Occipital lobe (tissue), 2 donors: ENCODE results near the gene PCSK1. TPM values are rescaled to one million over a fixed set of nuclear protein-coding genes. Genes with fewer than 3 reads are reported as not detected.
A peak's percentile ranks its signal among the peaks of the same experiment; 100 is the strongest.
"Not testable (repeated sequence)": the region's sequence is repeated elsewhere in the genome, so short reads cannot be mapped to it uniquely, and the experiment has no call there.

Experiments
- DNase-seq: peaks from one replicate; lab custom pipeline; 2025; lab: John Stamatoyannopoulos, UW
- total RNA-seq: library from RNA; depleted of rRNA; stranded (reverse); fragments of >200 nt; gene quantifications from one replicate; pipeline ENCODE4 v1.2.3, GENCODE V29; 2014

PCSK1 gene
- total RNA-seq, 1 donor from 2014 or later, result 1.6 TPM

DNA sequence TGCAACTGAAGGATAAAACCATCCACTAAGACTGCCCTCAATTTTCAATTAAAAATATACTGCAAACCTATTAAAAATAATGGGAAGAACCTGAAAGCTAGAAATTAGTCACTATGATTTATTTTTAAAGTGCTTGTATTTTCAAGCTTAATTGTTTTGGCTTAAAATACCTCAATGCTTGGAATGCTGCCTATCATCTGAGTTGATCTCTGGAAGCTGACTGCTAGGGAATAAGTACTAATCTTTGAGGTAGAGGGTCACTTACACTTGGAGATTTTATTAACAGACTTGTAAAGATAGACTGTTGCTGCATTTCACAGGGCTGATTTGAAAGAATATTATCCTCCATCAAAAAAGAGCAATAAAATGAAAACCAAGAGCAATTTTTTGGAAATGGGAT, 6.2 kb downstream of the PCSK1 start:
- no peak for DNase-seq

DNA sequence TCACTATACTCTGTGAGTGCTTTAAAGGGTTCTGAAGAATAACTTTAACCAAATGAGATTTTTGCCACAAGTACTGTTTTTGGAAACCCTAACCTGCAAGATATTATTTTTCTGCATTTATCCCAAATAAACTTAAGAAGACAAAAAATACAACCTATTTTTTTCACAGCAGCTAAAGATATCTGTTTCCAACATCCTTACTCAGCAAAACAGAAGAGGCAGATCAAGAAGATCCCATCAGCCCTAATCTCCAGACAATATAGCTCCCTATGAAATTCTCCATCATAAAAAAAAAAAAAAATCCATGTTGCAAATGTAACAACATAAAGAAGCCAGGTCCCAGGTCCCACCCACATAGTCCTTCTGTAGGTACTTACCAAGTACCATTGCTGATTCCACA, 7.6 kb downstream of the PCSK1 start:
- DNase-seq, result no peak

- no peak for DNase-seq
Measured at GRCh38 chr5:96415897-96416296, 17.2 kb downstream of the PCSK1 start.

GRCh38 chr5:96412868-96413449, 20.1 kb downstream of the PCSK1 start:
- no peak for DNase-seq

DNA sequence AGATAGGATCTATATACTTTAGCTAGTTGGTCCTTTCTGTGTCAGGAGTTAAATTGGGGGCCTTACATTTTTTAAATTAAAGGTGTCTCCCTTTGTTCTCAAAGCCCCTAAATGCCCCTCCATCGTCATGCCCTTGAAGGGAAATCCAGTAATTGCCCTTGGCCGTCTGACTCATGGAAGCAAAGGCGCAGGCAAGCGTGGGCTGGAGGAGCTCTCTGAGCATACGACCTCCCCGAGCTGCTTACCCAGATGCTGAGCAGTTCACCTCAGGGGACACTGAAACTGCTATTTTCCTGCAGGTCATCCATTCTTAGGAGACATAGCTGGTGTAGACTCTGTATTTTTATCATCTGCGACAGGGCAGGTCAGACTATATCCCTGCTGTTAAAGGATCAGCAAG, 23.0 kb downstream of the PCSK1 start:
- DNase-seq, result no peak

- DNase-seq, result peak; percentile 46
Measured at GRCh38 chr5:96408841-96409538, 24.1 kb downstream of the PCSK1 start.

DNA sequence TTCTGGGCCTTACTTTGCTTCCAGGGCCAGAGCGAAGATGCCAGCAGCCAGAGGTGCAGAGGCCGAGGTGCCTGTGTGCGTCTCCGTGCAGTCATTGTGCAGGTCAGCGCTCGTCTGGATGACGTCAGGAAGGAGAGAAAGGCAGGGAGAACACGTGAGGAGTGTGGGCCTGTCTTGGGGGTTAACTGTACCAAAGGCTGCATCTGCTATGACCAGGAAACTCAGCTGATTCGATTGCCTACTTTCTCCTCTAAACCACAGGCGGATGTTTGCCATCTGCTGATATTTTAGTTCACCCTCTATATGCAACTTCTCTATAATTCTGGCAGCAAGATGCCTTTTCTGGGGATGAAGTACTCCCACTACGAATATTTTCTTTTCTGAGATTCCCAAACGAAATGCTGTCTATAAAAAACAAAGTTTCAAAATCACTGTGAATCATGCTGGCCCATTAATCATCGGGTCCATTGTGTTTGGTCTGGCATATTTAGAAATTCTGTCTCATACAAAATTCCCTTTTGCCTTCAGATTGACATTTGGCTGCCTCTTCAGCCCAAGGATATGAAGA, 24.8 kb downstream of the PCSK1 start:
- DNase-seq, result no peak

DNA sequence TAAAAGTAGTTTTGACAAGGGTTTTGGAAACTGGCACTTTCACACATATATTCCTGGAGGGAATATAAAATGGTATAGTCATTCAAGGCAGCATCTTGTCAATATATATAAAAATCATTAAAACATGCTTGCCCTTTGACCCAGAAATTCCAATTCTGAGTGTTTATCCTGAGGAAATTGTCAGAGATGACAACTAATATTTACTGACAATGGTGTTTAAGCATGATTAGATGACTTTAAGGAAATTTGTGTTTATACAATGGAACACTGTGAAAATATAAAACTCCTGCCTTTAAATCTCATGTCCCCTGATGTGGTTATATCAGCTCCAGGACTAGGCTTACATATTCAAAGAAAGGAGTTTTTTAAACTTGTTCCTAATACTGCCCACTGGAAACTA, 25.6 kb downstream of the PCSK1 start:
- no peak for DNase-seq

- DNase-seq, result no peak
Measured at GRCh38 chr5:96404191-96404867, 28.7 kb downstream of the PCSK1 start.

DNA sequence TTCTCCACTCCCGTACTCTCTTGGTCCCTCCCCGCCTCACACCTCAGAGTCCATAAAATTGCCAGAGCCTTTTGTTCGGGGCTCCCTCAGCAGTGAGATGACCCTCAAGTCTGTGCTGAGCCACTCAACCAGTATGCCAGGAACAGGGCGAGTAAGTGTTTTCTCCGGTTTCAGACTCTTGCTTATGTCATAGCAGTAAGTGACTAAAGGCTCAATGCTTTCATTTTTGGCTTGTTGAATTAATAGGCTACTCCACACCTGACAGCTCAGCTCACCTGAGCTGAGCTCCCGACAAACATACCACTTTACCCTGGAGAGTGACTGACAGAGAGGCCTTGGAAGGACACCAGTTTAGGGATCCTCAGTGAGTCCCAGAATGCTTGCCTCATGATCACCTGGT, 30.5 kb downstream of the PCSK1 start:
- no peak for DNase-seq

DNA sequence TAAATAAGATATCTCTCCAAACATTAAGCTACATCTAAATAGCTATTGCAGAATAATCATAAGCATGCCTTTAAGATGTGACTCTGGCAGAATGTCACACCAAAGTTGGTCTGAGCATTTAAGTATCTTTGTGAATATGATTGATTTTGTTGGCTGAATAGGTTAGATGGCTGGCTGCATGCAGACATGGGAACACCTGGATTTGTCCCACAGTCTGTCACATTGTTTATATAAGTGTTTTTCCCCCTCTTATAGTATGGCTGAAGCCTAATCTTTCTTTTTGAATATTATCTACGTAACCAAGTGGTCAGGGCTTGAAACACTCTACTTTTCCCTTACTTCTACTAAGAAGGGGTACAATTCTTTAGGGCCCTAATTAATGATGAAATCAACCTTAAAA, 36.2 kb downstream of the PCSK1 start:
- DNase-seq, result no peak

DNA sequence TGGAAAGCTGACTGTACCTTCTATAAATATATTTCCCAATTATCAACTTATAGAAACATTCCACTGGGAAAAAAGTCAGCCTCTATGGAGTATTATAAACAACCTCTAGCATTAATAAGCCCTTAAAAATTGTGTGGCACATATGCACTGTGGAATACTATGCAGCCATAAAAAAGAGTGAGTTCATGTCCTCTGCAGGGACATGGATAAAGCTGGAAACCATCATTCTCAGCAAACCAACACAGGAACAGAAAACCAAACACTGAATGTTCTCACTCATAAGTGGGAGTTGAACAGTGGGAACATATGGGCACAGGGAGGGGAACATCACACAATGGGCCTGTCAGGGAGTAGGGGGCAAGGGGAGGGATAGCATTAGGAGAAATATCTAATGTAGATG, 37.8 kb downstream of the PCSK1 start:
- DNase-seq, result not testable (repeated sequence)

DNA sequence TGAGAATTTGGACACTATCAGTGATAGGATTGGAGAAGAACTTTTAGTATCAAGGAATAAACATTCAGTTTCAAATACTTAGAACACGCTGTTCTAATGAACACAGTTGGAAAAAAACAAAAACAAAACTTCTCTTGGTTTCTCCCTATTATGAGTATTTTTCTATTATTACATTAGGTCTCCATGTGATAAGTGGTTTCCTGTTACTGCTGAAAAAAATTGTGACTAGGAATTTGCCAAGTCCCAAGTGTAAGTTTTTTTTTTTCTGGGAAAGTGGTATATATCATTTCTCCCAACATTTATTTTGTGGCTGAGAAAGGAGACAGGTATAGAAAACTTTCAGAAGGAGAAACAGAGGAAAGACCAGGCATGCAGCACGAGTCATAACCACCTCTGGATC, 41.1 kb downstream of the PCSK1 start:
- no peak for DNase-seq

DNA sequence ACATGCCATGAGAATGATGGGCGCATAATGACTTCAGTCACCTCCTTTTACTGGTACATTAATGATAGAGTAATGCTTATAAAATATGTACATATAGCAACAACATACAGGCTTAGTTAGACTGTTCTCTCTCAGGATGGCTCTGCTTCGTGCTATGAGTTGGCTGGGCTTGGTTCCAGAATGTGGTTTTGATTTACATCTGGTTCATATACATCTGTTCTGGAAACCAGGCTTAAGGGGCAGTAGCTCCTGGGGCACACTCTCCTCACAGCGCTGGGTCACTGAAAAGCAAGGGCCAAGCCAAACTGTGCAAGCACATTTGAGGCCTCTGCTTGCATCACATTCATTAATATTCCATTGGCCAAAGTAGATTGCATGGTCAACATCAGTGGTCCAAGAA, 44.9 kb downstream of the PCSK1 start:
- no peak for DNase-seq

GRCh38 chr5:96387616-96388015, 45.4 kb downstream of the PCSK1 start:
- no peak for DNase-seq

GRCh38 chr5:96385538-96385937, 47.5 kb downstream of the PCSK1 start:
- DNase-seq, result no peak

GRCh38 chr5:96384353-96384752, 48.7 kb downstream of the PCSK1 start:
- no peak for DNase-seq

DNA sequence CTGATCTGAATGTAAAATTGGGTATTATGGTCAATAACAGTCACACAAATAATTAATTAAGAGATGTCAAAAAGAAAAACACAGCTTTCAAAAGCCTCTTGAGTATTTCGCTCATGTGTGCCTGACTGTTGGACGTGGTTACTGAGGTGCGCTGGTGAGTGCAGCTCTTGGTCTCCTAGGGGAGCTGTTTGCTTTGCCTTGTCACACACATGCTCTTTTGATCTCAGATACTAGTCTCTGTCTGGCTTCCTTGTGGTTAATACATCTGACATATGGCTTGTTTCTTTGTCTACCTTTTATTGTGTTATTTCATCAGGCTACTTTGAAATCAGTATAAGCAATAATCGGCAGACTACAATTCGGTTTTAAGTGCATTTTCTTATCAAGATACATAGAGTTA, 51.5 kb downstream of the PCSK1 start:
- DNase-seq, result no peak

GRCh38 chr5:96379896-96380295, 53.2 kb downstream of the PCSK1 start:
- DNase-seq, result no peak

GRCh38 chr5:96377597-96377996, 55.5 kb downstream of the PCSK1 start:
- DNase-seq, result no peak

GRCh38 chr5:96377167-96377566, 55.9 kb downstream of the PCSK1 start:
- DNase-seq, result no peak

- no peak for DNase-seq
Measured at GRCh38 chr5:96374653-96375052, 58.4 kb downstream of the PCSK1 start.

DNA sequence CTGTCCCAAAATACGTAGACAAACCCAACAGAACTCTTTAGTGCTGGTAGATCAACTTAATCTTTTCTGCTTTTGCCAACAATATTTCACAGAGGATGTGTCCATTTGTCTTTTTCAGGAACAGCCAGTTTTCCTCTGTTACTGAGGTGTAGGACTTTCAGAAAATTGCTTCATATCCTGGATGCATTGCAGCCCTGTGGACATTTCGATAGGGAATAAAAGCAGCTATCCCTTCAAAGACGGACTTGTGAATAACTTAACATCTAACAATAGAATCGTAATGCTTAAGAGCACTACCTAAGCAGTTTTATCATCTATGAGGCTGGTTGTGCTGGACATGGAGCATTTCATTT, 59.7 kb downstream of the PCSK1 start:
- no peak for DNase-seq
